ENCODE measurements around the gene RAPGEF6. TPM values are rescaled to one million over a fixed set of nuclear protein-coding genes. Genes with fewer than 3 reads are reported as not detected.
A peak's percentile ranks its signal among the peaks of the same experiment; 100 is the strongest.

RAPGEF6 gene
- total RNA-seq, 1 donor from 2014 or later = 34.9 TPM

DNA sequence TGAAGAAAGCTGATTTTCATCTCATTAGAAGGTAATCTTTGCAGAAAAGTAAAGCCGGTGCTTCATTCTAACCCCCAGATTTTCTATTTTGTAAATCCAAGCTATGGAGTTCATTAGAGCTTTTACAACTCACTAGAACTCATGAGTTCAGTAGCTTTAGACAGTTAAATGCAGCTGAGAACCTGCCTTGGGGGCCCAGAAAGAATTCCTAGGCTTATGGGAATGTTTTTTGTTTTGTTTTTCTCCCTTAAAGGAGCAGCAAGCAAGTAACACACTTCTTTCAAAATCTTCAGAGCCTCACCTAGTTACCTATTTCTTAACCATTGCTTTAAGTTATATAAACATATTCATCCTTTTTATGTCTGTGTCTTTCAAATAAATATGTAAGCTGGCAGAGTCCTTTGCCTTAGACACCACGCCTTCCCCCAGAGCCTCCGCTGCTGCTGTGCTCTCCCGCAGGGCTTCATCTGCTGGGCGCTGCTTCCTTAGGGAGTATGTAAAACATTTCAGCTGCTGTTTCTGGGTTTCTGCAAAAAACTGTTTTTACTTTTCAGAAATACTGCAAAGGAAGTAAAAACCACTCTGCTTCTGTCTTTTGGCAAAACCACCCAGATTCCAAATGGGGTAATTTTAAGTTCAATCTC lies 238.3 kb downstream of the RAPGEF6 start:
- Mint-ChIP-seq H3K27ac (peak overlapping the region; percentile 93), H3K36me3 (ENCODE audit: low read depth) (peaks cover 80% of the 10 kb centered on the region), H3K27me3 (no peaks in the 10 kb centered on the region), H3K4me1 (peaks cover 58% of the 10 kb centered on the region), H3K9me3 (peaks cover 14% of the 10 kb centered on the region), H3K4me3 (peak overlapping the region; percentile 69)
- intact Hi-C loops (cut with micrococcal nuclease) = loop anchor here (1.0 to 10.0 kb wide), 3 partner anchors 18 to 332 kb away; no protein-coding TSS in a partner anchor
- no peak for DNase-seq

DNA sequence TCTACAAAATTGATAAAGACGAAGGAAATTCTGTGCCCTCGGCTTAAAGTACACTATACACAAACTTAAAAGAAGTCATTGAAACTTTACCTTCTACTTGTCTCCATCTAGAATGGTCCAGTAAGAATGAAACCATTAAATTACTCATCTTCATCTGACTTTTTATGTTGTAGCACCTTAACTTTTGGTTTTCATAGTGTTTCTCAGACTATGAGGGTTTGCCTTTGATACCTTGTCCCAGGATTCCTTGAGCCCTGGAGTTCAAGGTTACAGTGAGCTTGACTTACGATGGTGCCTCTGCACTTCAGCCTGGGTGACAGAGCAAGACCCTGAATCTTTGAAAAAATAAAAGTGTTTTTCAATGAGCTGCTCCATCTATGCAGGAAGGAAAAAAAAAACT lies 239.0 kb downstream of the RAPGEF6 start:
- intact Hi-C loops (cut with micrococcal nuclease) = loop anchor here (1.0 to 10.0 kb wide), 3 partner anchors 18 to 331 kb away; no protein-coding TSS in a partner anchor
- Mint-ChIP-seq H3K36me3 (ENCODE audit: low read depth) (peaks cover 80% of the 10 kb centered on the region), H3K4me3 (peak overlapping the region; percentile 69), H3K27ac (peak overlapping the region; percentile 93), H3K9me3 (peaks cover 14% of the 10 kb centered on the region), H3K4me1 (peaks cover 61% of the 10 kb centered on the region), H3K27me3 (no peaks in the 10 kb centered on the region)
- peak; percentile 81 for DNase-seq

DNA sequence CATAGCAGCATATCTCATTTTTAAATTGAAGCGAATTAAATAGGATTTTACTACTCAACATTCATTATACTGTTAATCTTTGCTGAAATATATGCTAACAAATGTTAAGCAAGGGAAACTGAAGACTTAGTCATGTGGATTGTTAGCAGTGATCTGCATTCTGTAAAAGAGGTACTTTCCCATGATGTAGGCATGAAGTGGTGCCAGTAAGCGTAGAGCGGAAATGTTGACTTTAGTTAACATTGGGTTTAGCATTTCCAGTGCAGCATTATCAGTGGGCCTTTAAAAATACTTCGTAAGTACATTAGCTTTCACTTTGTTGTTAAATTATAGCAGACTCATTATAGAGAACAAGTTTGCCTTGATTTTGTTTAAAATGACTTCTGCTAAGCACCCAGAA lies 240.9 kb downstream of the RAPGEF6 start:
- Mint-ChIP-seq H3K9me3 (peaks cover 6% of the 10 kb centered on the region), H3K36me3 (ENCODE audit: low read depth) (peaks cover 80% of the 10 kb centered on the region), H3K4me1 (peaks cover 68% of the 10 kb centered on the region), H3K27me3 (no peaks in the 10 kb centered on the region), H3K27ac (peak overlapping the region; percentile 92), H3K4me3 (peak overlapping the region; percentile 70)
- peak; percentile 88 for DNase-seq
- intact Hi-C loops (cut with micrococcal nuclease) = loop anchor here (1.0 to 10.0 kb wide), 4 partner anchors 15 to 329 kb away; no protein-coding TSS in a partner anchor

DNA sequence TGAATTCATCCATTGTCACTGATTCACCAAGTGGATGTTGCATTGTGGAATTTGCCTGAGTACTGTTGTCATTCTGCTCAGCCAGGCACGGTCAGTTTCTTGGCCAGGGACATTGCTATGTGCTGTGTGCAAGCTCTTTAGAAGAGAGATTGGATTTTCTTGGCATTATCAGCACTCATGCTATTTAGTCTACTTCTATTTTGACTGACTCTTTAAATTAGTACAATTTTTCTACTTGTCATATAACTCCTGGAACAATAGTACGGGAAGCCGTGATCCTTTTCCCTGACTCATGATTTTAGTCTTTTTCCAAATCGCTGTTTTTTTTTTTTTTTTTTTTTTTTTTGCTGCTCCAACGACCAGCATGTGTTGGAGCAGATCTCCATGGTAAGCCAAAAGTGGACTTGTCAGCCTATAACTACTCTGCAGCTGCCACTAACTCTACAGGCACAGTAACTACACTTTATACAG lies 241.5 kb downstream of the RAPGEF6 start:
- peaks cover 77% of the 10 kb centered on the region for H3K36me3 Mint-ChIP-seq (ENCODE audit: low read depth)
- H3K4me3 Mint-ChIP-seq = peak overlapping the region; percentile 70
- intact Hi-C loops (cut with micrococcal nuclease) = loop anchor here (10.0 kb wide), 1 partner anchor 329 kb away; no protein-coding TSS in a partner anchor
- H3K4me1 Mint-ChIP-seq = peaks cover 68% of the 10 kb centered on the region
- peaks cover 3% of the 10 kb centered on the region for H3K9me3 Mint-ChIP-seq
- DNase-seq = no peak
- peak overlapping the region; percentile 92 for H3K27ac Mint-ChIP-seq
- H3K27me3 Mint-ChIP-seq = no peaks in the 10 kb centered on the region

DNA sequence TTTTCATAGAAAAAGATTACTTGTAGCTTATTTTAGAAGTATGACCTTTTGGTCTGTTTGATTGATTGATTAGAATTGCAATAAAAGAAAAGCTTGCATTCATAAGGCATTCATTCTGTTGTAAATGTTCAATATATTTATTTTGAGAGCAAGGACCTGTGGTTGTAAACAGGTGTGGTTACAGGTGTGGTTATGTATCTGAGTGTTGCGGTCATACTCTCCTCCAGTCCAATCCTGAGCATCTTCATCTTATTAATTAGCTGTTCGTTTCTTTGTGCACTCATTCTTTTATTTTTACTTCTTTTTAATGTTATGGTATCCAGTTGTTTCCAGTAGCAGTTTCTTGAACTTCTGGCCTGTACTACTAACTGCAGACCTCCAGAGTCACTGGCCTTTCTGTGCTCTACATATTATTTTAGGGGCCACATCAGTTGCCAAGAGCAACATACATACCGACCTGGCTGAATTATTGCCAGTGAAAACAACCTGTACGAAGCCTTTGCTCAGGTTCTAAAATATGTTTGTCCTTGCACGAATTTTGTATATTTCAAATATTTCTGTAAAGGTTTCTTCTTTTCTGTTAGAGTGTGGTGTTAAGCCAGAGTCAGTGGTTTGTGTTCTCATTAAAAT lies 242.4 kb downstream of the RAPGEF6 start:
- intact Hi-C loops (cut with micrococcal nuclease) = loop anchor here (10.0 kb wide), 1 partner anchor 328 kb away; no protein-coding TSS in a partner anchor
- Mint-ChIP-seq H3K27me3 (no peaks in the 10 kb centered on the region), H3K9me3 (no peaks in the 10 kb centered on the region), H3K27ac (peak overlapping the region; percentile 92), H3K4me3 (peak overlapping the region; percentile 70), H3K36me3 (ENCODE audit: low read depth) (peaks cover 70% of the 10 kb centered on the region), H3K4me1 (peaks cover 65% of the 10 kb centered on the region)
- DNase-seq = no peak

DNA sequence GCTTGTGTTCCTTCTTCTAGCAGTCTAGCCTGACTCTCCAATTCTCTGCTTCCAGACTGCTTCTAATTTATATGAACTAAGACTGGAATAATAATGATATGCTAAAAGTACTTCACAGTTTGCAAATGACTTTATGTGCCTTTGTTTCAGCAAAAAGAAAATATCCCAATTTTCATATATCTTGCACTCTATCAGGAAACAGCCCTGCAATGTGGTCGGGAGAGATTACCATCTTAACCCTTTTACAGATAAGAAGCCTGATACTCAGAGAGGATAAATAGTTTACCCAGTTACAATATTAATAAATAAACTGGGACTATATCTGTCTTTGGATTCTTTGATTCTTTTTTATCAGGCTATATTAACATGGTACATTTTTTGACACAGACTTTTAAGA lies 245.2 kb downstream of the RAPGEF6 start:
- no peak for DNase-seq
- Mint-ChIP-seq H3K4me1 (peaks cover 62% of the 10 kb centered on the region), H3K27ac (peak overlapping the region; percentile 93), H3K27me3 (no peaks in the 10 kb centered on the region), H3K4me3 (peak overlapping the region; percentile 3), H3K9me3 (no peaks in the 10 kb centered on the region), H3K36me3 (ENCODE audit: low read depth) (peaks cover 68% of the 10 kb centered on the region)
- intact Hi-C loops (cut with micrococcal nuclease) = loop anchor here (1.0 to 10.0 kb wide), 2 partner anchors 11 to 325 kb away; no protein-coding TSS in a partner anchor

DNA sequence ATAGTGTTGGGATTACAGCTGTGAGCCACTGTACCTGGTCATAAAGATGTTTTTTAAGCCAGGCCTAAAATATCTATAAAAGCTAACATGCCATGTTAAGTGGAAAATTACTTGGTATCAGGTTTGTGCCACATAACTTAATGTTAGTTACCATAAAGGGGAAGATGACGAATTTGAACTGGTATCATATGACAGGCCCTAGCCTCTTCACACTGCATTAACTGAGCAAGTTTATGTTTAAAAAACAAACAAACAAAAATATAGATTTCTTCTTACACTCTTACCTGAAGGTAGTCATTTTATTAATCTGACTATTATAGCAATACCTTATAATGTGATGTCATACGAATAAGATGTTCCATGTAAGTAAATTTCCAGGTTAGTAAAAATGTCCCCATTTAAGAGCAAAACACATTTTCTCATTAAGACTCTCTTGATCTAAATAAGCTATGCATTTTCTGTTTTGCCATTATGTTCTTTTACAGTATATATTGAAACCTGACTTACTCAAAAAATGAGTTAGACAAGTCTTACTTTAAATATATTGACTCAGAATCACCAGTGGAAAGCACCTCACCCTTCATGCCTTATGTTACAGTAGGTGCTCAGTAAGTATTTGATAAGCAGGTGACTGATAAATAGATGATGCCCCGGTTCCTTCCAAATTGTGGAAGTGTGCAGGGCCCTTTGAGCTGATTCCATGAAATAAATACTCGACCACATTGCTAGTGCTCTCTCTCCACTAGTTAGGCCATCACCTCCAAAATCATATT lies 245.7 kb downstream of the RAPGEF6 start:
- peak; percentile 68 for DNase-seq
- H3K36me3 Mint-ChIP-seq (ENCODE audit: low read depth) = peaks cover 68% of the 10 kb centered on the region
- no peaks in the 10 kb centered on the region for H3K9me3 Mint-ChIP-seq
- peaks cover 65% of the 10 kb centered on the region for H3K4me1 Mint-ChIP-seq
- peak overlapping the region; percentile 45 for H3K4me3 Mint-ChIP-seq
- intact Hi-C loops (cut with micrococcal nuclease) = loop anchor here (1.0 kb wide), 1 partner anchor 10 kb away; no protein-coding TSS in a partner anchor
- peak overlapping the region; percentile 93 for H3K27ac Mint-ChIP-seq
- H3K27me3 Mint-ChIP-seq = no peaks in the 10 kb centered on the region

DNA sequence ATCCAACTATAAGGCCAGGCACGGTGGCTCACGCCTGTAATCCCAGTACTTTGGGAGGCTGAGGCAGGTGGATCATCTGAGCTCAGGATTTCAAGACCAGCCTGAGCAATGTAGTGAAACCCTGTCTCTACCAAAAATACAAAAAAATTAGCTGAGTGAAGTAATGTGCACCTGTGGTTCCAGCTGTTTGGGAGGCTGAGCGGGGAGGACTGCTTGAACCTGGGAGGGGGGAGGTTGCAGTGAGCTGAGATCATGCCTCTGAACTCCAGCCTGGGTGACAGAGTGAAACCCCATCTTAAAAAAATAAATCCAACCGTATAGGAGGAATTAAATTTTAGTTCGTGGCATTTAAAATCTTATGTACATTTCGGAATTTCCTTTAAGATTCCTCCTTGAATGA lies 247.8 kb downstream of the RAPGEF6 start:
- Mint-ChIP-seq H3K36me3 (ENCODE audit: low read depth) (peaks cover 52% of the 10 kb centered on the region), H3K27ac (peak overlapping the region; percentile 76), H3K4me3 (no peak overlapping the region), H3K27me3 (no peaks in the 10 kb centered on the region), H3K9me3 (no peaks in the 10 kb centered on the region), H3K4me1 (peaks cover 65% of the 10 kb centered on the region)
- intact Hi-C loops (cut with micrococcal nuclease) = no loop called here
- no peak for DNase-seq

DNA sequence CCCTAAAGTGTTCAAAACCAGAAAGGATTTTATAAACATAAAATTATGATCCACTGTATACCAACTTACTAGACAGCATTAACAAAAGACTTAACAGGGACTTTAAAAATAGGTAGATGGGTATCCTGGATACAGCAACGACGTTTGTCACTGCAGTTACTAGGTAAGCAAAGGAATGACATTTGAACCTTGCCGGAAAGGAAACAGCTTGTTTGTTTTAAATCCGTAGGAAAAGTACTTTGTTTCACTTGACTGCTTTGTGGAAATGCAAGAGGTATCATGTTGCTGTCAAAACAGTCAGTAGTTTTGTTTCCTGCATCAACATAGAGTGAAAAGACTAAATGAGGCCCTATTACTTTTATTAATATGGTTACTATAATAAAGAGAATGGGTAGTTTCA lies 248.2 kb downstream of the RAPGEF6 start:
- intact Hi-C loops (cut with micrococcal nuclease) = no loop called here
- Mint-ChIP-seq H3K4me3 (no peak overlapping the region), H3K36me3 (ENCODE audit: low read depth) (peaks cover 47% of the 10 kb centered on the region), H3K27ac (peak overlapping the region; percentile 53), H3K27me3 (no peaks in the 10 kb centered on the region), H3K9me3 (no peaks in the 10 kb centered on the region), H3K4me1 (peaks cover 64% of the 10 kb centered on the region)
- no peak for DNase-seq

DNA sequence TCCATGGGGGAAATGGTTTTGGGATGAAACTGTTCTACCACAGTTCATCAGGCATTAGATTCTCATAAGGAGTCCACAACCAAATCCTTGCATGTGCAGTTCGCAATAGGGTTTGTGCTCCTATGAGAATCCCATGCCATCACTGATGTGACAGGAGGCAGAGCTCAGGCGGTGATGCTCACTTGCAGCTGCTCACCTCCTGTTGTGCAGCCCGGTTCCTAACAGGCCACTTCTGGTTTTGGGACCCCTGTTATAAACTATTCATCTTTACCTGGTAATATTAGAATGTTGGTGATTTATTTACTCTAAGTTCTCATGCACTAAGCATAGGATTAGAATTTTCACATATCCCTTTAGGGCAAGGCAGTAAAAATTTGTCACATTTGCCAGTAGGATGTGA lies 248.9 kb downstream of the RAPGEF6 start:
- intact Hi-C loops (cut with micrococcal nuclease) = no loop called here

DNA sequence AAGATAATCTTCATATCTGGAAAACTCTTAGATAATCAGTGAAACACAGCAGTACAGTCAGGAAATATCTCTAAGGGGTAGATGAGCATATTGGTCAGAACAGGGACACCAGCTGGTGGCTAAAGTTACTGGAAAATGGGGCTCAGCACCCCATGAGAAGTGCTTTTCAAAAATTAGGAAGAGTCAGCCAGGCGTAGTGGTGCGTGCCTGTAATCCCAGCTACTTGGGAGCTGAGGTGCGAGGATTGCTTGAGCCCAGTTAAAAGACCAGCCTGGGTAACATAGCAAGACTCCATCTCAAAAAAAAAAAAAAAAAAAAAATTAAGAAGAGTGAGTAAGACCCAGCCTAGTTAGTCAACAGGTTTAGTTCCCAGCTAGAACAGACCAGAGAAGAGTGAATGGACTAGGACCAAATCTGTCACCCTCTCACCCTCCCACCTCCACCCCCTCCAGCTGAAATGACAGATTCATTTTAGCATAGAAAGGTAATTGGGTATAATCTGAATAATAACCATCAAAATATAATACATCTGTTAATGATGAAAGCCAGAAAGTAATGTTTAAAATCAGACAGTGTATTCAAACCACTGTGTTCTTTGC lies 250.3 kb downstream of the RAPGEF6 start:
- DNase-seq = no peak
- Mint-ChIP-seq H3K27ac (peak overlapping the region; percentile 91), H3K4me1 (peaks cover 67% of the 10 kb centered on the region), H3K36me3 (ENCODE audit: low read depth) (peaks cover 42% of the 10 kb centered on the region), H3K4me3 (peak overlapping the region; percentile 53), H3K27me3 (no peaks in the 10 kb centered on the region), H3K9me3 (no peaks in the 10 kb centered on the region)
- intact Hi-C loops (cut with micrococcal nuclease) = no loop called here

More for the DNA sequence above, 248.9 kb downstream of the RAPGEF6 start:
- H3K27me3 Mint-ChIP-seq = no peaks in the 10 kb centered on the region
- no peak overlapping the region for H3K4me3 Mint-ChIP-seq
- peak overlapping the region; percentile 53 for H3K27ac Mint-ChIP-seq
- no peak for DNase-seq
- H3K4me1 Mint-ChIP-seq = peaks cover 68% of the 10 kb centered on the region
- peaks cover 47% of the 10 kb centered on the region for H3K36me3 Mint-ChIP-seq (ENCODE audit: low read depth)
- H3K9me3 Mint-ChIP-seq = no peaks in the 10 kb centered on the region

DNA sequence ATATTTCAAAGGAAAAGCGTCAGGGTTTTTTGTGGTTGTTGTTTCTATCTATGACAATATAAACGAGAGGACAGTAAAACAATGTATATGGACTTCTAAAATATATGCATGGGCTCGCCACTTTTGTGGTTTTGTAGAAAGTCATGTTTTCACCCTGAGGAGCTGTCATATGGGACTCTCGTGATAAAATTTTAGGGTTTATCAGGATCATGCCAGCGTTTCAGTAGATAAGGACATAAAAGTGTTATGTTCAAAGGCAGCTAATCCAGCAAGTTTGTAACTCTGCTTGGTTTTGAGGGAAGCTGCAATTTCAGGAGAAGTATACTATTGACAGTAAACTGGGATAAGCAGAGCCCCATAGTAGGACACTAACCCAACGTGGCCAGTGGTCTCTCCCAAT lies 250.9 kb downstream of the RAPGEF6 start:
- peak overlapping the region; percentile 91 for H3K27ac Mint-ChIP-seq
- H3K27me3 Mint-ChIP-seq = no peaks in the 10 kb centered on the region

More for the DNA sequence above, 250.9 kb downstream of the RAPGEF6 start:
- Mint-ChIP-seq H3K9me3 (no peaks in the 10 kb centered on the region), H3K36me3 (ENCODE audit: low read depth) (peaks cover 38% of the 10 kb centered on the region), H3K4me3 (peak overlapping the region; percentile 53), H3K4me1 (peaks cover 67% of the 10 kb centered on the region)
- intact Hi-C loops (cut with micrococcal nuclease) = no loop called here
- no peak for DNase-seq
